Prostate gland (tissue), 2 donors: ENCODE results near the gene PAGE2B.

Experiments used
- CTCF ChIP-seq, 4 experiments: fragments of 200-600 bp in 2 of 4; fragments of 450-650 bp in 2 of 4; sonication (generic) in 2 of 4; IDR thresholded peaks; 1 replicate in 3 of 4; 2 replicates in 1 of 4; pipeline ENCODE4 v1.5.1; 2016 to 2019; ENCODE audit warnings: antibody characterized with exemption in 4 of 4, mild to moderate bottlenecking in 2 of 4, moderate library complexity in 2 of 4
- POLR2A ChIP-seq: fragments of 450-650 bp; IDR thresholded peaks from one replicate; pipeline ENCODE4 v1.6.1; 2016; ENCODE audit warnings: antibody characterized with exemption, mild to moderate bottlenecking
- POLR2AphosphoS5 ChIP-seq: sonication (generic); formaldehyde crosslinking; IDR thresholded peaks from one replicate; pipeline ENCODE4 v1.6.1; 2017; ENCODE audit warnings: antibody characterized with exemption

GRCh38 chrX:55028040-55028439 is 46.8 kb upstream of the PAGE2B start:
- TF ChIP-seq CTCF (IDR thresholded peaks at IDR 0.05) (no peak), POLR2AphosphoS5 (no peak), POLR2A (no peak)
